UCSD-AML1 (cell line): ENCODE results near the gene IL36G.

ENCODE experiments used
- DNase-seq: peaks from one replicate; lab custom pipeline; 2025; ENCODE audit not compliant: unreplicated experiment; lab: John Stamatoyannopoulos, UW

Gene IL36G

GRCh38 chr2:112972423-112973086, 5.3 kb upstream of the IL36G start:
- DNase-seq: no peak

GRCh38 chr2:112973156-112973555, 4.7 kb upstream of the IL36G start:
- DNase-seq: no peak

GRCh38 chr2:112979731-112980130, 1.9 kb downstream of the IL36G start:
- DNase-seq: no peak

GRCh38 chr2:112980537-112980936, 2.7 kb downstream of the IL36G start:
- no peak for DNase-seq

- no peak for DNase-seq
Observed at GRCh38 chr2:112985090-112985489, 7.3 kb downstream of the IL36G start.

GRCh38 chr2:112989611-112990010, 11.8 kb downstream of the IL36G start:
- DNase-seq: no peak

GRCh38 chr2:112993831-112994230, 16.0 kb downstream of the IL36G start:
- DNase-seq: no peak

- no peak for DNase-seq
Observed at GRCh38 chr2:112994648-112995047, 16.8 kb downstream of the IL36G start.

GRCh38 chr2:112995346-112995920, 17.6 kb downstream of the IL36G start:
- DNase-seq: no peak

- peak; percentile 29 for DNase-seq
Observed at GRCh38 chr2:112996635-112997034, 18.8 kb downstream of the IL36G start.

- no peak for DNase-seq
Observed at GRCh38 chr2:112997151-112997550, 19.3 kb downstream of the IL36G start.

GRCh38 chr2:113000436-113000835, 22.6 kb downstream of the IL36G start:
- no peak for DNase-seq

- DNase-seq: no peak
Observed at GRCh38 chr2:113002677-113003076, 24.9 kb downstream of the IL36G start.

- no peak for DNase-seq
Observed at GRCh38 chr2:113005030-113005509, 27.3 kb downstream of the IL36G start, which contains the start of gene IL36A. IL36A (plus strand) TSS chr2:113005459; CDS start chr2:113005872, 413 bp downstream.

GRCh38 chr2:113007250-113007649, 29.4 kb downstream of the IL36G start:
- DNase-seq: no peak

- DNase-seq: no peak
Observed at GRCh38 chr2:113009622-113010021, 31.8 kb downstream of the IL36G start.

- no peak for DNase-seq
Observed at GRCh38 chr2:113010088-113010487, 32.3 kb downstream of the IL36G start.

- no peak for DNase-seq
Observed at GRCh38 chr2:113011108-113011507, 33.3 kb downstream of the IL36G start.

GRCh38 chr2:113012436-113013335, 34.9 kb downstream of the IL36G start:
- no peak for DNase-seq

GRCh38 chr2:113013336-113013661, 35.5 kb downstream of the IL36G start:
- no peak for DNase-seq

- DNase-seq: no peak
Observed at GRCh38 chr2:113014067-113014466, 36.3 kb downstream of the IL36G start.

- DNase-seq: no peak
Observed at GRCh38 chr2:113015042-113015441, 37.2 kb downstream of the IL36G start.
